NCI-H345 treated with DMSO at 0.1 percent for 48 hours (cell line): Measurements from ENCODE around the gene ADAMTS6.
"Not testable (repeated sequence)": the region's sequence is repeated elsewhere in the genome, so short reads cannot be mapped to it uniquely, and the experiment has no call there.

Source experiments
- DNase-seq: peaks from one replicate; lab custom pipeline; 2025; ENCODE audit not compliant: unreplicated experiment; lab: John Stamatoyannopoulos, UW

Gene ADAMTS6, protein sequence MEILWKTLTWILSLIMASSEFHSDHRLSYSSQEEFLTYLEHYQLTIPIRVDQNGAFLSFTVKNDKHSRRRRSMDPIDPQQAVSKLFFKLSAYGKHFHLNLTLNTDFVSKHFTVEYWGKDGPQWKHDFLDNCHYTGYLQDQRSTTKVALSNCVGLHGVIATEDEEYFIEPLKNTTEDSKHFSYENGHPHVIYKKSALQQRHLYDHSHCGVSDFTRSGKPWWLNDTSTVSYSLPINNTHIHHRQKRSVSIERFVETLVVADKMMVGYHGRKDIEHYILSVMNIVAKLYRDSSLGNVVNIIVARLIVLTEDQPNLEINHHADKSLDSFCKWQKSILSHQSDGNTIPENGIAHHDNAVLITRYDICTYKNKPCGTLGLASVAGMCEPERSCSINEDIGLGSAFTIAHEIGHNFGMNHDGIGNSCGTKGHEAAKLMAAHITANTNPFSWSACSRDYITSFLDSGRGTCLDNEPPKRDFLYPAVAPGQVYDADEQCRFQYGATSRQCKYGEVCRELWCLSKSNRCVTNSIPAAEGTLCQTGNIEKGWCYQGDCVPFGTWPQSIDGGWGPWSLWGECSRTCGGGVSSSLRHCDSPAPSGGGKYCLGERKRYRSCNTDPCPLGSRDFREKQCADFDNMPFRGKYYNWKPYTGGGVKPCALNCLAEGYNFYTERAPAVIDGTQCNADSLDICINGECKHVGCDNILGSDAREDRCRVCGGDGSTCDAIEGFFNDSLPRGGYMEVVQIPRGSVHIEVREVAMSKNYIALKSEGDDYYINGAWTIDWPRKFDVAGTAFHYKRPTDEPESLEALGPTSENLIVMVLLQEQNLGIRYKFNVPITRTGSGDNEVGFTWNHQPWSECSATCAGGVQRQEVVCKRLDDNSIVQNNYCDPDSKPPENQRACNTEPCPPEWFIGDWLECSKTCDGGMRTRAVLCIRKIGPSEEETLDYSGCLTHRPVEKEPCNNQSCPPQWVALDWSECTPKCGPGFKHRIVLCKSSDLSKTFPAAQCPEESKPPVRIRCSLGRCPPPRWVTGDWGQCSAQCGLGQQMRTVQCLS (N-terminal part only)

GRCh38 chr5:65481635-65482295 lies at the start of gene ADAMTS6:
ADAMTS6 (minus strand) TSS chr5:65481920; CDS start chr5:65473673, 8,247 bp downstream.
- DNase-seq: peak; percentile 69

GRCh38 chr5:65530904-65531303 lies 49.2 kb upstream of the ADAMTS6 start:
- no peak for DNase-seq

DNA sequence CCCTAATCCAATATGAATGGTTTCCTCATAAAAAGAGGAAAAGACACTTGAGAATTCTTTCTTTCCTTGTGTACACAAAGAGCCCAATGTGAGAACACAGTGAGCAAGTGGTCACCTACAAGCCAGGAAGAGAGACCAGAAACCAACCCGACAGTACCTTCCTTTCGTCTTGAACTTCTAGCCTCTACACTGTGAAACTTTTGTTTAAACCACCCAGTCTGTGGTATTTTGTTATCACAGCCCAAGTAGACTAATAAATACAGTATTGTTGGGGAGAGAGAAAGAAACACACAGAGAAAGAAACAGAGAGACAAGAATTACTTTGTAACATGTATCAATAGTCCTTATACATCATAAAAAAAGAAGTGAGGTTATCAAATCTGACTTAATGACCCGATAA lies 44.0 kb upstream of the ADAMTS6 start:
- DNase-seq: no peak

DNA sequence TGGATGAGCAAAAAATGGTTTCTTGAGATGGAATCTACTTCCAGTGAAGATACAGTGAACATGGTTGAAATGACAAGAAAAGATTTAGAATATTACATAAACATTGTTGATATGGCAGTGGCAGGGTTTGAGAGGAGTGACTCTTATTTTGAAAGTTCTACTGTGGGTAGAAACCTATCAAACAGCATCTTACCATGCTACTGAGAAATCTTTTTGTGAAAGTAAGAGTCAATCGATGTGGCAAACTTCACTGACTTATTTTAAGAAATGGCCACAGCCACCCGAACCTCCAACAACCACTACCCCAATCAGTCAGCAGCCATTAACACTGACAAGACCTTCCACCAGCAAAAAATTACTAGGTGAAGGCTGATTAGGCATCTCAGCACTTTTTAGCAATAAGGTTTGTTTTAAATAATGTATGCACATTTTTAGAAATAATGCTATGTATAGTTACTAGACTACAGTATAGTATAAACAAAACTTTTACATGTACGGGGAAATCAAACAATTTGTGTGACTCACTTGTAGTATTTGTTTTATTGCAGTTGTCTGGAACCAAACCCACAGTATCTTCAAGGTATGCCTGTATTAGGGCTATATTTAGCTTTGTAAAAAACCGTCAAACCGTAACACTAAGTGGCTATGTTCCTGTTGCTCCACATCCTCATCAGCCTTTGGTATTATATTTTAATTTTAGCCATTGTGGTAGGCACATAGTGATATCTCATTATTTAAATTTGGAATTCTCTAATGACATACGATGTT lies 30.6 kb upstream of the ADAMTS6 start:
- DNase-seq: no peak

- DNase-seq: no peak
Observed at GRCh38 chr5:65508978-65509377, 27.3 kb upstream of the ADAMTS6 start.

GRCh38 chr5:65506961-65507360 lies 25.2 kb upstream of the ADAMTS6 start:
- no peak for DNase-seq

DNA sequence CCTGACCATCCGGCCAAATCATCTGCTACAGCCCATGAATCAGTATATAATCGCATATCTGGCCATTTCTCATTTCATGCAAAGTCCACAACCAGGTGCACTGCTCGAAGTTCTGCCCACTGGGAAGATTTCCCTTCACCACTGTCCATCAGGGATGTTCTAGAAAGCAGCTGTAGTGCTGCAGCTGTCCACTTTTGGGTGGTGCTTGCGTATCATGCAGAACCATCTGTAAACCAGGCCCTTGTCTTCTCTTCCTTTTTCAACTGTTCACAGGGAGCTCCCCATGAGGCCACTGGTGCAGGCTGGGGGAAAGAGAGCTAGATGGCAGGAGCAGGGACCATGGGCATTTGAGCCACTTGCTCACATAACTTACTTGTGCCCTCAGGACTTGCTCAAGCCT lies 7.4 kb upstream of the ADAMTS6 start:
- DNase-seq: no peak

DNA sequence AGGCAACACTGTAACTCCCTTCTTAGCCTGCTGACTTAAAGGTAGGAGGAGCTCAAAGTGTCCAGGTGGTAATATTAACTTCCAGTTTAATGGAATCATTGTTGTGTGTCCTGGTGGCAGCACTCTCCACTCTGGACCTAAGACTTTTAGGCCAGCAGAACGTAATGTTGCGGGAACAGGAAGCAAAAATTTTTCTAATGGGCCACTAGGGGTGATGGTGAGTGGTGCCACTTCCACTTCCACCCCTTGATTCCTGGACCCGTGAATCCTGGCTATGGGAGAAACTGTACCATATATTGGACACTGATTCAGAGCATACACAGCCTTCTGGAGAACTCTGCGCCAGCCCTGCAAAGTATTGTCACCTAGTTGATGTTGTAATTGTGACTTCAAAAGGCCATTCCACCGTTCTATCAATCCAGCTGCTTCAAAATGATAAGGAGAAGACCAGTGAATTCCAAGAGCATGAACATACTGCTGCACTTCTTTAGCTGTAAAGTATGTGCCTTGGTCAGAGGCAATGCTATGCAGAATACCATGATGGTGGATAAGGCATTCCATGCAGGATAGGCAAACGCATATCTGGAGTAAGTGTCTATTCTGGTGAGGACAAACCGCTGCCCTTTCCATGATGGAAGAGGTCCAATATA lies 6.4 kb upstream of the ADAMTS6 start:
- DNase-seq: not testable (repeated sequence)

DNA sequence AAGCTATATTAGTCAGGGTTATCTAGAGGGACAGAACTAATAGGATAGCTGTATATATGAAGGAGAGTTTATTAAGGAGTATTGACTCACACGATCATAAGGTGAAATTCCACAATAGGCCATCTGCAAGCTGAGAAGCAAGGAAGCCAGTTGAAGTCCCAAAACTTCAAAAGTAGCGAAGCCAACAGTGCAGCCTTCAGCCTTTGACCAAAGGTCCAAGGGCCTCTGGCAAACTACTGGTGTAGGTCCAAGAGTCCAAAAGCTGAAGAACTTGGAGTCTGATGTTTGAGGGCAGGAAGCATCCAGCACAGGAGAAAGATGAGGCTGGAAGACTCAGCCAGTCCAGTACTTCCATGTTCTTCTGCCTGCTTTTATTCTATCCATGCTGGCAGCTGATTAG lies 5.1 kb upstream of the ADAMTS6 start:
- DNase-seq: not testable (repeated sequence)

DNA sequence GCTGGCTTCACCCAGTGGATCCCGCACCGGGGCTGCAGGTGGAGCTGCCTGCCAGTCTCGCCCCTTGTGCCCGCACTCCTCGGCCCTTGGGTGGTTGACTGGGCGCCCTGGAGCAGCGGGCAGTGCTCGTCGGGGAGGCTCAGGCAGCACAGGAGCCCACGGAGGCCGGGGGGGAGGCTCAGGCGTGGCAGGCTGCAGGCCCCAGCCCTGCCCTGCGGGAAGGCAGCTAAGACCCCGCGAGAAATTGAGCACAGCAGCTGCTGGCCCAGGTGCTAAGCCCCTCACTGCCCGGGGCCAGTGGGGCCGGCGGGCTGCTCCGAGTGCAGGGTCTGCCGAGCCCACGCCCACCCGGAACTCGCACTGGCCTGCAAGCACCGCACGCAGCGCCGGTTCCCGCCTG lies 3.7 kb upstream of the ADAMTS6 start:
- DNase-seq: no peak

- DNase-seq: peak; percentile 38
Observed at GRCh38 chr5:65483546-65484346, 2.0 kb upstream of the ADAMTS6 start.

DNA sequence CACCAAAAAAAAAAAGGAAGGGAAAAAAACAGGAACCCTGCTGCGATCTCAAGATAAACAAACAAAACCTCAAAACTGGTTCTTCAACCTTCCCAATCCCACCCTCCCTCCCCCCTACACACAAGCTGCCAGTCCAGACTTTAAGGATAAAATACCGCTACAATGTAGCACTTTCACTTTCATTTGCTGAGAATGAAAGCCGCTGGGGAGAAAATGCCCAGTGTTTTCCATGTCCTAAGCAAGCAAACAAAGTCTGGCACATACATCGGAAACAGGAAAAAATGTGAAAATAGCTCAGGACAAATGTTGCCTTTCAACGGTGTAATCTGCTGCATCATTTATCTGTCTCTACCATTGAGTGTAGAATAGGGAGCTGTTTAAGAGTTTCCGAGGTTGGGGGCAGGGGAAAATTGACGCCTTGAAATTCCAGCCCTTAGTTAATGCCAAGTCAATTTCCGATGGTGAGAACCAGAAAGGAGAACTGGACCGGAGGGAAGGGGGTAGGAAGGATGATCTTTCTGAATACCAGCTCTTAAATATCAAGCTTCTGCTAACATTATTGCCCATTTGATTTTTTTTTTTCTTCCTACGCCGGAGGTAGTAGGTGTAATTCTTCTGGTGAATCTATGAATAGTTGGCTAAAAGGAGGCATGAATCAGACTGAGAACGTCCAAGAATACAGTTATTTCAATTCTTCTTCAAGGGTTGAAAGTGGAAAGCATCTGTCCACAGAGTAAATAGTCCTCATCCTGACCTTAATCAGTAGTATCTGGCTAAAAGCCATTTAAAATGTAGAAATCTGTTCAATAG lies 1.2 kb upstream of the ADAMTS6 start:
- DNase-seq: peak; percentile 30

- no peak for DNase-seq
Observed at GRCh38 chr5:65482296-65482735, 596 bp upstream of the ADAMTS6 start.

DNA sequence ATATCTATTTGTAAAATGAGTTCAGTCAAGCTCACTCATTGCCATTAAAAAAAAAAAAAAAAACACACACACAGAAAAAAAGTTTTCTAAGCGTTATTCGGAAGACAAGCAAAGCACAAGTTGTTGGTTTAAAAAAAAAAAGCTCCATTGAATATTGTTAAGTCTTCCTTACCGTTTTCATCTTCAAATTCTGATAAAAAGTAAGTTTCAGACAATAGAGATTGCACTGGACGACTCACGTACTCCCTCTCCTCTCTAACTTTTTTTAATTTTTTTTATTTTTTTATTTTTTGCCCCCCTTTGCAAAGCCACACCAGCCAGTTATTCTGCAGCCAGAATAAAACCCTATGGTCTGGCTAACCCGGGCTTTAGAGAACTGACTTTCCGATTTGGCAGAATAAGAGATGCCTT lies 544 bp downstream of the ADAMTS6 start:
- DNase-seq: peak; percentile 14

- DNase-seq: peak; percentile 25
Observed at GRCh38 chr5:65480306-65480865, 1.3 kb downstream of the ADAMTS6 start.

DNA sequence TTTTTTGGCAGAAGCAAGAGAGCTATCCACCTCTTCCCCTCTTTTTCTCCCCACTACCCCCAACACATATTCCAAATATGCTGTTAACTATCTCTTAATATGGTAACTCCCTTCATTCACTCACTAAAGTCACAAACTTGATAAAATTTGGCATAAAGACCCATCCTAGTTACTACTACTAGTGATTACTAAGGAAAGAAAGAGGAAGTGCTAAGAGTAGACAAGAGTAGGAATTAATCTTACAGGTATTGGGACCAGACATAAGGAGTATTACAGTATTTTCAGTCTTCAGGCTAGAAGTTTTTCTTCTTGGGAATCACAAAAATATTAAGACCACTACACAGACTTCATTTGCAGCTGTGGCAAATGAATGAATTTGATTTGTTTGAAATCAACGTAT lies 2.2 kb downstream of the ADAMTS6 start:
- DNase-seq: no peak

- no peak for DNase-seq
Observed at GRCh38 chr5:65478336-65478735, 3.4 kb downstream of the ADAMTS6 start.

DNA sequence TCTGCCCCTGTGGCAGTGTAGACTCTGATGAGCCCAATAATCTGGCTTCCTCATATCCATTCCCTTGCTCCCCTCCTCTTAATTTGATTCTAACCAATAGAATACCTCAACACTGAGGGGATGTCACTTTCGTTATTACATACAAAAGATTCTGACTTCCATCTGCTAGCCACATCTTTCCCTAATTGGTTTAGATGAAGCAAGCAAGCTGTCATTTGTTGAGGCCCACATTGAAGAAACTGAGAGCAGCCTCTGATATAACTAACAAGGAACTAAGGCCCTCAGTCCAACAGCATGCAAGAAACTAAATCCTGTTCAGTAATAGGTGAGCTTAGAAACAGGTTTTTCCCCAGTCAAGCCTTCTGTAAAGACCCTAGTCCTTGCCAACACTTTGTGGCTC lies 5.8 kb downstream of the ADAMTS6 start:
- DNase-seq: no peak
